Superior temporal gyrus (tissue), 1 donor: ENCODE data around the gene SMAD5.

Experiments used
- DNase-seq: peaks from one replicate; pipeline ENCODE4 v3.0.0-alpha.2; 2016; ENCODE audit errors: extremely low spot score

Gene SMAD5

DNA sequence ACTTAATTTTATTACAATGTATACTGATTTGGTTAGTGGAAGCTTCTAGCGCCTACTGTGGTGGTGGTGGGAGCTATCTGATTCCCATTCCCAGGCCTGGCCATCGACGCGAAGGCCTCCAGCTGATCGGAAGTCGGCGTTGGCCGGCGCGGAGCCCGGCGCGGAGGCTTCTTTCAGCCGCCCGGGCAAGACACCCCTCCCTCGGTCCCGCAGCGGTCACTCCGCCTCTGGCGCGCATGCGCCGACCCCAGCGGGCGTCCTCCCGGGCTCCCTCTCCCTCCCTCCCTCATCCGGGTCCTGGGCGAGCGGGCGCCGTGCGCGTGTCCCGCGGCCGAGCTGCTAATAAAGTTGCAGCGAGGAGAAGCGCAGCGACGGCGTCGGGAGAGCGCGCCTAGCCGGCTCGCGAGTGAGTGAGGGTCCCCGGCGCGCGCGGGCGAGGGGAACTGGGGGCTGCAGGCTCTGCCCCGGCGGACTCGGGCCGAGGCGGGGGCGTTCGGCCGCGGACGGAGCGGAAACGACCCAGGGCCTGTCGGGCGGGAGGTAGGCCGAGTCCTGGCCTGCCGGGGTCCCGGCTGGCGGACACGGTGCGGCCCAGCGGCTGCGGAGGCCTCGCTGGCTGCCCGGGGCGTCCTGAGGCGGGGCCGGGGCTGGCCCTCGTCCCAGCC lies at the start of gene SMAD5:
Gene SMAD5 (plus strand): TSS at position 289 of the 665 bp plus-strand sequence. CDS start 20,916 bp downstream, outside the sequence.
- peak; percentile 95 for DNase-seq

GRCh38 chr5:136084698-136085097 lies 47.9 kb upstream of the SMAD5 start:
- DNase-seq, result peak; percentile 43

- no peak for DNase-seq
Measured at GRCh38 chr5:136086783-136087566, 45.7 kb upstream of the SMAD5 start.

- no peak for DNase-seq
Measured at GRCh38 chr5:136087961-136088871, 44.4 kb upstream of the SMAD5 start.

DNA sequence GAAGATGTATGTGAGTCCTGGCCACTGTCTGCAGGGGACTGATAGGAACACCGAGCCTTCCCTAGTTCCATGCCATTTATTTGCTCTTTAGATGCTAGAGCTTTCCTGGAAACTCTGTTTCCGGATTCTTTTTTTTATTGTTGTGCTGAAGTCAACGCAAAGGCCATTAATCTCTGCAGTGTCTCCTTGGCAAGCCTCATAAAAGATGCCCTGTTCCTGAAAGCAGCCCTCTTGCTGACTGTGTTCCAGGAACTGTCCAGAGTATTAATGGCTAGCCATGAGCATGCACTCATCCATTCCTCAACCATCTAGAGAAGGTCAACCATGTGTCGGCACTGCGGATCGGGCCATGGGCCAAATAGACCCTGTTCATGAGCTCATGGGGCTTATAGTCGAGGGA lies 42.9 kb upstream of the SMAD5 start:
- no peak for DNase-seq

- DNase-seq, result no peak
Measured at GRCh38 chr5:136090319-136090718, 42.3 kb upstream of the SMAD5 start.

DNA sequence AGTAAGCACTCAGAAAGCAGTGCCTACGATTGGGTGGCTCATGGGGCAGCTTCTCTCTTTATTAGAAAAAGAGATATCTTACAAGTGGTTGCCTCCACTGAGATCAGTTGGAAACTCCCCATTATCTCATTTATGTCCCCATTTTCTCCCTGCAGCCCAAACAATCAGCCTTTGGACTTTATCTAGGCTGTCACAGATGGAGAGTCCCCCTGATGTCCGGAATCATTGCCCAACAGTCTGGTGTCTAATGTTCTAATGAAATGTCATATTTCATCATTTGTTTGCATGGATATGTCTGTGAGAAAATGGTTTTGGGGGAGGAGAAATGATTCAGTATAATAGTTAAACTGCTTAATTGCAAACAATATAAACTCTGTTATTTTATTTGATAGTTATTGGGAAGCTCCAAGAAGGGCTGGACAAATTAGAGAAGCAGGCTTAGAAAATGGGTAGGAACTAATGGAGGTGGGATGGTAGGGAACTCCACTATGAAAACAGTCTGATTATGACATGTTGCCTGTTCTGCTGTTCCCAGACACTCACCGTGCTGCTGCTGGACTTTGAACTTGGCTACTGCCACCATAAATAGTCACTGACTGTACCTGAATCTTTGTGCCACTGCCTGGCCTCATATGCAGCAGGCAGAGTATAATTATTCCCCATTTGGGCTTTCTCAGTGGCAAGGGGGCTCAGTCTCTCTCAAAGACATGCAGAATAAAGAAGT lies 38.3 kb upstream of the SMAD5 start:
- DNase-seq, result no peak

- DNase-seq, result no peak
Measured at GRCh38 chr5:136094913-136095641, 37.6 kb upstream of the SMAD5 start.

- DNase-seq, result no peak
Measured at GRCh38 chr5:136098176-136098575, 34.5 kb upstream of the SMAD5 start.

- no peak for DNase-seq
Measured at GRCh38 chr5:136099870-136100269, 32.8 kb upstream of the SMAD5 start.

DNA sequence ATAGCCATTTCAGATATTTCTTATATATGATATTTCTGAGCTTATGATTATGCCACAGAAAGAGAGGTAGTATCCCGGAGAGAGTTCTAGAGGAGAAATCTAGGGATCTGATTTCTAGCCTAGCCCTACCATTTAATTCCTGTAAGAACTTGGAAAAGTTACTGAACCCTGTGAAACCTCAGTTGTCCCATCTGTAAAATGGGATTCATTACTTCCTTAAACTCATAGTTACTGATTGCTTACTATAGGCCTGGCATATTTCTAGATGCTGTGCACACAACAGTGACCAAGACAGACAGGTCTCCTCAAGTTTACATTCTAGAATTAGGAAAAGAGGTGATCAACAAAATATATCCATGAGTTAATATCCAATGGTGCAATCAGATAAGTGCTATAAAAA lies 30.8 kb upstream of the SMAD5 start:
- no peak for DNase-seq

GRCh38 chr5:136103118-136103517 lies 29.5 kb upstream of the SMAD5 start:
- no peak for DNase-seq

- DNase-seq, result no peak
Measured at GRCh38 chr5:136104306-136104965, 28.2 kb upstream of the SMAD5 start.

- DNase-seq, result no peak
Measured at GRCh38 chr5:136106351-136107031, 26.2 kb upstream of the SMAD5 start.

DNA sequence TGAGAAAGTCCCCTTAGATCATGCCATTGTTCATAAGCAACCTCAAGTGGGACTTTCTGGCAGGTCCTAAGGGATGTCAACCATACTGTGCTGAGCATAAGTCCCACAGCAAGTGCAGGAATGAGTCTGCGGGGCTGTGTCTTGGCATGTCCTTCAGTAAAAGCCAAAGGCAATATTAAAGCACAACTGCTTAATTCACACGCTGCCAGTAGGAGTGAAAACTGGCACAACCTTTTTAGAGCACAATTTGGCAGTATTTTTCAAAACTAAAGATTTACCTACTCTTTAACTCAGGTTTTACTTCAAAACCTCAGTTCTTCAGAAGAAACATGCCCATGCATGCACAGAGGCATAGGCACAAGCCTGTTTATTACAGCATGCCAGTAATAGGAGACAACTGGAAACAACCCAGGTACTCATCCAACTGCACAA lies 24.4 kb upstream of the SMAD5 start:
- DNase-seq, result no peak

DNA sequence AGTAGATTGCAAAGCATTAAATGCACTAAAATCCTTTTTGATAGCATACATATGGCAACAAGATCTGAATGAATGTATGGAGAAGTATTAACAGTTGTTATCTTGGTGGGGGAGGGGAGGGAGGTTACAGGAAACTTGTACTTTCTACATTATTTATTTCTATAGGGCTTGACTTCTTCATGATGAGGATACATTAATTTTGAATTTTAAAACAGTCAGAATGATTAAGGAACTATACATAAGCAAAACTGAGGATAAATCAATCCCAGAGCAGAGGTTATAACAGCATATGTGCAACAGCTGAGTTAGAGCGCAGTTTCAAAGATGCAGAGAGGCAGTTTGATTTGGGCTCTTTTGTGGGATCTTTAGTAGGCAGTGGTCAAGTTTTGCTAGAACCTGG lies 23.9 kb upstream of the SMAD5 start:
- DNase-seq, result no peak

DNA sequence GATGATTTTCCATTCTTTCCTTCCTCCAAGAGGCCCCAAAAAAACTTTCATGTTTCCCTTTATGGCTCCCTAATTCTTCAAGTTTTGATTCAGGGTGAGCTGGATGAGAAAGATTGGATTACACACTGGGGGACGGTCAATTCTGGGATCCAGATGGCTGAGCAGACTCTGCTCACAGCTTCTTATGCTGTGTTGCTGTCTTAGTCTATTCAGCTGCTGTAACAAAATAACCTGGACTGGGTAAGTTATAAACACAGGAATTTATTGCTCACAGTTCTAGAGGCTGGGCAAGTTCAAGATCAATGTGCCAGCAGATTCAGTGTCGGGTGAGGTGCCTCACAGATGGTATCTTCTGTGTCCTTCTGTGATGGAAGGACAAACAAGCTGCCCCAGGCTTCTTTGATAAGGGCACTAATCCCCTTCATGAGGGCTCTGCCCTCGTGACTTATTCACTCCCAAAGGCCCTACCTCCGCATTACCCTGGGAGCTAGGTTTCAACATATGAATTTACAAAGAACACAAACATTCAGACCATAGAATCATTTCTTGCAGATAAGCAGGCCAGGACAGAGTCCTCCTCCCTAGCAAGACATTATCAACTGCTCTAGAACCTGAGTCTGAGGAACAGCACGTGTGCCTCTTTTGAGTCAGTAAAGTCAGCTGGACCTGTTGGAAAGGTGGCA lies 23.1 kb upstream of the SMAD5 start:
- no peak for DNase-seq

DNA sequence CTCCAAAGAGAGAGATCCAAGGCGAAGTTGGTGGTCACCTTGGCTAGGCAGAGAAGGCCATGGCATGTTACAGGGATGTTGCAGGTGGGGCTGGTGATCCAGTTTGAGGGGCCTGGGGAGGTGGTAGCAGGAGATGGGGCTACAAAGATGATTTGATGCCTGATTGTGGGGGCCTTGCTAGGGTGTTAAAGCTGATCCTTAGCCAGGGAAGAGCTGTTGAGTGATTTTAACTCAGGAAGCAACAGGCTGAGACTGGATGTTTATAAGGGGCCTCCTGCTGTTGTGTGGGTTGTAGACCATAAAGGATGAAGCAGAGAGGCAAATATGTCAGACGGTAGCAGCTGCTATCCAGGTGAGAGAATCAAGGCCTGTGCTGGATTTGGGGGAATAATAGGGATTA lies 19.0 kb upstream of the SMAD5 start:
- no peak for DNase-seq
